HG03469 (cell line): ENCODE measurements around the gene HBG1.
"Not testable (repeated sequence)": the region's sequence is repeated elsewhere in the genome, so short reads cannot be mapped to it uniquely, and the experiment has no call there.

Source experiments
- ATAC-seq: cut with Tn5 transposase; IDR thresholded peaks from one replicate; pipeline ENCODE4 v1.9.1; 2021; ENCODE audit warnings: mild to moderate bottlenecking, moderate library complexity, moderate number of reproducible peaks; ENCODE audit not compliant: unreplicated experiment

HBG1 gene

DNA sequence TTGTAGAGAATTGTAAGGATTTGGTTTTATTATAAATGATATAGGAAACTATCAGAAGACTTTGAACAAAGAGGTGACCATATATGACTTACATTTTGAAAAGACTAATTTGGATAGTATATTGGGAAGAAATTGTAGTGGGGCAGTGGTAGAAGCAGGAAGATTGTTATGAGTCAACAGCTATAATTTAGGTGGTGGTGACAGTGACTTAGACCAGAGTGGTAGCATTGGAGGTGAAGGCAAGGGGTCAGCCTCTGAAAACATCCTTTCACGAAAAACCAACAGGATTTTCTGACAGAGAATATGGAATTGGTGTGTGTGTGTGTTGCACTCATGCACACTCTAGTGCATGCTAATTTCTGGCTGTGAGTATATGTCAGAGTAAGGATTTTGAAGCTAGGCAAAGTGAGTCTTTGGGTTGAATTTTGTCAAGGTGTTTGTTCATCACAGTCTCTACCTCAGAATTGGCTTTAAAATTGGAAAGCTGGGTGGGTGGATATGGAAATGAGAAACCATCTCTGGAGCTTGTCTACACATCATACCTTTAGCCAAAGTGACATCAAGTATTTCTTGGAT is 28.2 kb upstream of the HBG1 start:
- ATAC-seq: no peak

DNA sequence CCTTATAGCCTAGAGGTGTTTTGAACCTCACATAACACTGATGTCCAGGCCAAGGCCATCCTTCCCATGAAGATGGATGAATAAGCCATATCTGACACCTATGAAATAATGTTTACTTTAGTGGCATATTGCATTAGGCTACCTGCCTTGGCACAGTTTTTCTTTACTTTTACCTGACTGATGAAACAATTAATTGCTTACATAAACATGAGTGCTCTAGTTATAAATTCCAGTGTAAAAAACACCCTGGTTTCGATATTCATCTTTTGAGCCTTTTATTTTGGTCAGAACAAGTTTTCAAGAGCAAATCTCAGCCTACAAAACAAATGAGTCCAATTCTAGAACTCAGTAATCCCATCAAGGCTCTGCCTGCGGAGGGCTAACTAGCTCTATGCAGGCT is 27.0 kb upstream of the HBG1 start:
- ATAC-seq: no peak

DNA sequence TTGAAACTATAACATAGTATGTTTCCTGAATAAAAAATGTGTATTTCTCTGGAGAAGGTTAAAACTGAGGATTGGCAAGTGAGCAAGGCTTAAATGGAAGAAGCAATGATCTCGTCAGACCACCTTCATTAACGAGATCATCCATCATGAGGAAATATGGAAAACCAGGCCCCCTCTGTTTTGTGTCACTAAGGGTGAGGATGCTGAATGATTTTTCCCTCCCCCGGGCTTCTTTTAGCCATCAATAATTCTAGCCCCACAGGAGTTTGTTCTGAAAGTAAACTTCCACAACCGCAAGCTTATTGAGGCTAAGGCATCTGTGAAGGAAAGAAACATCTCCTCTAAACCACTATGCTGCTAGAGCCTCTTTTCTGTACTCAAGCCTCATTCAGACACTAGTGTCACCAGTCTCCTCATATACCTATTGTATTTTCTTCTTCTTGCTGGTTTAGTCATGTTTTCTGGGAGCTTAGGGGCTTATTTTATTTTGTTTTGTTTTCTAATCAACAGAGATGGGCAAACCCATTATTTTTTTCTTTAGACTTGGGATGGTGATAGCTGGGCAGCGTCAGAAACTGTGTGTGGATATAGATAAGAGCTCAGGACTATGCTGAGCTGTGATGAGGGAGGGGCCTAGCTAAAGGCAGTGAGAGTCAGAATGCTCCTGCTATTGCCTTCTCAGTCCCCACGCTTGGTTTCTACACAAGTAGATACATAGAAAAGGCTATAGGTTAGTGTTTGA is 25.9 kb upstream of the HBG1 start:
- no peak for ATAC-seq

DNA sequence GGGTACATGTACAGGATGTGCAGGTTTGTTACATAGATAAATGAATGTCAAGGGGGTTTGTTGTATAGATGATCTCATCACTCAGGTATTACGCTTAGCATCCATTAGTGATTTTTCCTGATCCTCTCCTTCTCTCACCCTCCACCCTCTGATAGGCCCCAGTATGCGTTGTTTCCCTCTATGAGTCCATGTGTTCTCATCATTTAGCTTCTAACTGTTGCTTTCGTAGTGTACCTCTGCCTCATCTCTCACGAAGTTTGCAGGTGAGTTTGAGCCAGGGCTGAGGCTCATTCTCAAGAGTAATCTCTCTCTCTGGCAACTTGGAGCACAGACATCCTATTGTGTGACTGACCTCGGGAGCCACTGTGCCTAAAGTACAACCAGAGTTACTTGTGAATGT is 24.7 kb upstream of the HBG1 start:
- ATAC-seq: no peak

DNA sequence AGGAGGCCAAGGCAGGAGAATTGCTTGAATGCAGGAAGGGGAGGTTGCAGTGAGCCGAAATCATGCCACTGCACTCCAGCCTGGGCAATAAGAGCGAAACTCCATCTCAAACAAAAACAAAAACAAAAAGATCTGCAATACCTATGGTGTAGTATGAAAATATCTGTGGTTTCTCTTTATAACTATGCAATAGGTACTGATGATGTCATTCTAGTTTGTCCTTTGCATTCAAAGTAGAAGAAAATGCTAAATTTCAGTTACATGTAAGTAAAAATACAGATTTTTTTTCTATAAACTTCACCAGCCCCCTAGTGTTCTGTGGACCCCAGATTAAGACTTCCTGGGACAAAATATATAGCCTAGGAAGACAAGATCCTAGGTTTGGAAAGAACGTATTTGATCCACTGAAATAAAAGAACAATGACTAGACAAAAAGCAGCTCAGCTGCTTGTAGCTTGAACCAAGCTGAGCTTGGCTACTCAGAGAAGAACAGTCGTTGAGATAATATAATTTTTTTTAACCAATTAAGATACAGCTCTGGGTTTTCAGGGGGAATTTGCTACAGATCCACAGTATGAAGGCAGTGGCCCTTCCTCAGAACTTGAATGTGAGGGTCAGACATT is 22.8 kb upstream of the HBG1 start:
- ATAC-seq: no peak

DNA sequence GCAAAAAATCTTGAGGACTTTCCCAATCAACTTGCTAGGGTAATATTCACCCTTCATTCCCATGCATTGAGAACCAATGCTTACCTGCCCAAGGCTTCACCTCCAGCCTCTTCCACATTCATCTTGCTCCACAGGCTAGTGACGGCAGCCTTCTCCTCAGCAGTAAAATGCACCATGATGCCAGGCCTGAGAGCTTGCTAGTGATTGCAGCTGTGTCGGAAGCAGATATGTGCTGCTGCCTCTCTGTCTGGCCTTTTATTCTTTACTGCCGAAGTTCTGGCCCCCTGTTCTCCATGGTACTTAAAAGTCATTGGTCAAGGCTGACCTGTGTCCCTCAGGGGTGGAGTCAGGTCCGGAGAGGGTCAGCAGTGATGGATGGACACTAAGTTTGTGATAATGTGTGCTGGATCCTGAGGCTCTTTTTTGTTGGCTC is 20.1 kb upstream of the HBG1 start, which contains the start of gene HBE1:
Gene HBE1 (minus strand): TSS at position 231 of the 433 bp plus-strand sequence. CDS start 55 bp downstream, at position 176.
- ATAC-seq: no peak

DNA sequence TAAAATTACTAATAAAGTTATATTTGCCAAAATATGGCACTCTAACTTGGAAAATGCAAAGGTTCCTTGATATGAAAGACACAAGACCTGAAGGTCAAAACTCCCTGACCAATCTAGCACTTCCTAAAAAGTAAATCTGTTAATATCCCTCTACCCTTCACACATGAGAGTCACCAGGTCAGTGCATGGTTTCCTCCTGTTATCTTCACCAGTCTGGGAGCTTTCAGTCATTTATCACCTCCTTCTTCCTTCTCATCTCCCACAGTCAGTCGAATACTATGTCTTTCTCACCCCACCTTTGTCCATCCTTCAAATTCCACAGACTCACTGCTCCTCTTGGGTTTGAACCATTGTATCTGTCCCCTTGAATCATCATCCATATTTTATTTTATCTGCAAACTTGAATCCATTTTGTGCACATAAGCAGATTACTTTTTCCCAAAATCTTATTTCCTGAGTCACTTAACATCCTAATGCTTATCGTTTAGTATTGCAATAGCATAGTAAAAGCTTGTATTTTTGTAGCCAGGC is 17.4 kb upstream of the HBG1 start:
- no peak for ATAC-seq

DNA sequence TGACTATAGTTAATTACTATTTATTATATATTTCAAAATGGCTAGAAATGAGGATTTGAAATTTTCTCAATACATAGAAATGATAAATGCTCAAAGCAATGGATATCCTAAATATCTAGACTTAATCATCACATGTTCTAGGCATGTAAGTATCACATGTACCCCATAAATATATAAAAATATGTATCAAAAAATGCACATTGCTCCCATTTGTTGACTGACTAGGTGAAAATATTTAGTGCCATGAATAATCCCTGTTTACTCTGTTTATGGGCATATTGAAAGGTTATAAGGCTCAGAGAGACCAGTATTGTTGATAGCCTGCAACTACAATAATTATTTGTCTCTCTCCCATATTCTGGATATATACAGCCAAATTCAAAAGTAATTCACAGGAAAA is 17.0 kb upstream of the HBG1 start:
- no peak for ATAC-seq

DNA sequence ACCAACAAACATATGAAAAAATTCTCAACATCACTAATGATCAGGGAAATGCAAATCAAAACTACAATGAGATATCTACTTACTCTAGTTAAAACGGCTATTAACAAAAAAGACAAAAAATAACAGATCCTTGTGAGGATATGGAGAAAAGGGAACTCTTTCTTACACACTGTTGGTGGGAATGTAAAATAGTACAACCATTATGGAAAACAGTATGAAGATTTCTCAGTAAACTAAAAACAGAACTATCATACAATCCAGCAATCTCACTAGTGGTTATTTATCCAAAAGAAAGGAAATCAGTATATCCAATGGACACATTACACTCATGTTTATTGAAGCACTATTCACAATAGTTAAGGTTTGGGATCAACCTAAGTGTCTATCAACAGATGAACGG is 16.2 kb upstream of the HBG1 start:
- no peak for ATAC-seq

DNA sequence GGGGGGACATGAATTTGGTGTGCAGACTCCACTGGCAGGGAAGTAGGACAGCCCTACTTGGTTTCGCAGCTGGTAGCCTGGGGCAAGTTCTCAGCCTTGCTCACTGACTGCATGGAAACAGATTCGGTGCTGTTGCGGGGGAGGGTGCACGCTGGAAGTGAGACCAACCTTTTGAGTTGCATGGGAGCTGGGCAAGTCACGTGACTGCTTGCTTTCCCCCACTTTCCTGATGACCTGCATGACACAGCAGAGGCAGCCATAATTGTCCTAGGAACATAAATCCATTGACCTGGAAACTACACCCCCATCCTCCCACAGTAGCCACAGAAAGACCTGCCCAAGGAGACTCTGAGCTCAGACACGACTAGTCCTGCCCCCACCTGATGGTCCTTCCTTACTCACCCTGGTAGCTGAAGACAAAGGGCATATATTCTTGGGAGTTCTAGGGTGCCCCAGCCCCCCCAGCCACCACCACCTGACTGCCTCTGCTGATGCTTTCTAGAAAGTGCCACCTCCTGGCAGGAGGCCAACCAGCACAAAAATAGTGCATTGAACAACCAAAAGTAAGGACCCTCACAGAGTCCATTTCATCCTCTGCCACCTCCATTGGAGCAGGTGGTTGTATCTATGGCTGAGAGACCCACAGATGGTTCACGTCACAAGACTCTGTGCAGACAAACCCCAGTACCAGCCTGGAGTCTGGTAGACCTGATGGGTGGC is 9.0 kb upstream of the HBG1 start:
- no peak for ATAC-seq

DNA sequence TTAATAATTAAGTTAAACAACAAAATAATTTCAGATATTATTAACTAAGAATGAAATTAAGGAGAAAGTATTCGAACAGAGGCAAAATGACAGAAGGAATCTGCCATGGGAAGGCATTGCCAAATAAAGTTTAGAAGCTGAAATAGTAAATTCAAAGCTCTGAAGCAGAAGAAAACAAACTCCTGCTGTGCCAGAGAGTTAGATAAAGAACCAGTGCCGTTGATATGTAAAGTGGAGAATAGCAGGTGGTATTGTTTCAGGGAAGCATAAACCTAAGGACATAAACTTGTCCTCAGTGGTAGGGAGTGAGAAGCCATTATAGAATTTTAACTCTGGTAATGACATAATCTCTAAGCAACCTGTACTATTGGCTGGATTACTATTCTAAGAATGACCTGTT is 7.6 kb upstream of the HBG1 start:
- no peak for ATAC-seq

DNA sequence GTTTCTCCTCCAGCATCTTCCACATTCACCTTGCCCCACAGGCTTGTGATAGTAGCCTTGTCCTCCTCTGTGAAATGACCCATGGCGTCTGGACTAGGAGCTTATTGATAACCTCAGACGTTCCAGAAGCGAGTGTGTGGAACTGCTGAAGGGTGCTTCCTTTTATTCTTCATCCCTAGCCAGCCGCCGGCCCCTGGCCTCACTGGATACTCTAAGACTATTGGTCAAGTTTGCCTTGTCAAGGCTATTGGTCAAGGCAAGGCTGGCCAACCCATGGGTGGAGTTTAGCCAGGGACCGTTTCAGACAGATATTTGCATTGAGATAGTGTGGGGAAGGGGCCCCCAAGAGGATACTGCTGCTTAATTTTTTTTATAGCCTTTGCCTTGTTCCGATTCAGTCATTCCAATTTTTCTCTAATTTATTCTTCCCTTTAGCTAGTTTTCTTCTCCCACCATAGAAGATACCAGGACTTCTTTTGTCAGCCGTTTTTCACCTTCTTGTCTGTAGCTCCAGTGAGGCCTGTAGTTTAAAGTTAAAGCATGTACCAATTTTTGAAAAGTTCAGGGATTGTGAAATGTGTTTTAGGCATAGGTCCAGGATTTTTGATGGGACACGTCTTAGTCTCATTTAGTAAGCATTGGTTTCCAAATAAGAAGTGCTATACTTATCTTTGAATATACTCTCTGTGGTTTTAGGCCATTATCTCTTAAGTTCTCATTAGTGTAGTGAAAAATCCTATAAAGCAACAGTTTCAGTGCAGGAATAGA is 5.2 kb upstream of the HBG1 start, which contains the start of gene HBG2:
Gene HBG2 (minus strand): TSS at position 136 of the 768 bp plus-strand sequence. CDS start 53 bp downstream, at position 83.
- ATAC-seq: not testable (repeated sequence)

DNA sequence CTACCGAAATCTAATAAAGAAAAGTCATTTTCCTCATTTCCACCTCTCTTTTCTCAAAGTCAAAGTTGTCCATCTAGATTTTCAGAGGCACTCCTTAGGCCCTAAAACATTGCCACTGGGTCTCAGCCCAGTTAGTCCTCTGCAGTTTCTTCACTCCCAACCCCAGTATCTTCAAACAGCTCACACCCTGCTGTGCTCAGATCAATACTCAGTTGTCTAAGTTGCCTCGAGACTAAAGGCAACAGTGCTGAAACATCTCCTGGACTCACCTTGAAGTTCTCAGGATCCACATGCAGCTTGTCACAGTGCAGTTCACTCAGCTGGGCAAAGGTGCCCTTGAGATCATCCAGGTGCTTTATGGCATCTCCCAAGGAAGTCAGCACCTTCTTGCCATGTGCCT is 4.4 kb upstream of the HBG1 start:
- not testable (repeated sequence) for ATAC-seq

DNA sequence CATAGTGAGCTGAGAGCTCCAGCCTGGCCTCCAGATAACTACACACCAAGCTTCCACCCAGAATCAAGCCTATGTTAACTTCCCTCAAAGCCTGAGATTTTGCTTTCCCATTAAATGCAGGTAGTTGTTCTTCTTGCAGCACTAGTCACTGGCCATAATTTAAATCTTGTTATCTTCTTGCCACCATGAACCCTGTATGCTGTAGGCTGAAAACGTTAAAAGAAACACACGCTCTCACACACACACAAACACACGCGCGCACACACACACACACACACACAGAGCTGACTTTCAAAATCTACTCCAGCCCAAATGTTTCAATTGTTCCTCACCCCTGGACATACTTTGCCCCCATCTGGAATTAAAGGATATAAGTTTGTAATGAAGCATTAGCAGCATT is 3.8 kb upstream of the HBG1 start:
- not testable (repeated sequence) for ATAC-seq

DNA sequence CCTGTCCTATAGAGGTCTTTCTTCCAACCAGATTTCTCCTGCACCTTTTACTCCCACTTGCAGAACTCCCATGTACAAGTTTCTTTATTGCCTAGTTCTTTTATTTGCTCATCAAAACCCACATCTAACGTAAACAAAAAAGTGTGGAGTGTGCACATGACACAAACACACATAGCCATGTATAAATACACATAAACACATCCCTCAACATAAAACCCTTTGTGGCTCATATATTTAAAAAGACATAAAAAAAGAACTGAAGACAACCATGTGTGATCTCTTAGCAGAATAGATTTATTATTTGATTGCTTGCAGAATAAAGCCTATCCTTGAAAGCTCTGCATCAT is 3.2 kb upstream of the HBG1 start:
- no peak for ATAC-seq

DNA sequence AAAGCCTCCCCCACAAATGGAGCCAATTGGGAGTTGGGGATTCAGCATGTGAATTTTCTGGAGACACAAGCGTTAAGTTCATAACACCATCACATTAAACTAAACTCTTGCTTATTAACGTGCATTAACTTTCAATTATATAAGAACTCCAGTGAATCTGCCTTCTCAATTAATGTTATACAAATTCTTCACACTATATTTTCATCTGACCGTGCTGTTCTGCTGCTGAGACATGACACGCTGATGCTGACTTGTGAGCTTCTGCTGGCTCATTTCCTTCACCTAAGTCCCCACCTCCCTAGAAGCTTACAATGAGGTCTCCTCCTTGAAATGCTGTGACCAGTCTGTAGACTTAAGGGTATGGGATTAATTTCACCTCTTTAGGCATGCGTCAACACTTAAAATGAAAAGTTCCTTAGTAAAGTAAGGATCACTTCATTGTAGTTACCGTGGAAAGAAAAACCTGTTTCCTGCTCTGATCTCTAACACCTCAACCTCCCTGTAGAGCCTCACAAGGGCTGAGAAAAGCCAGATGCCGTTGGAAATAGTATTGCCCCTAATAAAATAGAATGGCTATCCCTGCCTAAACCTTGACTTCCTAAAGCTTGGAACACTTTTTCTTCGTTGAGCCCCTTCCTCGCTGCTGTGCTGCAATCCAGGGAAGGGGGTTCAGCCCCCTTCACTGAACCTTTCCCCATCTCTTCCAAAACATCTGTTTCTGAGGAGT is 2.7 kb upstream of the HBG1 start:
- ATAC-seq: no peak

DNA sequence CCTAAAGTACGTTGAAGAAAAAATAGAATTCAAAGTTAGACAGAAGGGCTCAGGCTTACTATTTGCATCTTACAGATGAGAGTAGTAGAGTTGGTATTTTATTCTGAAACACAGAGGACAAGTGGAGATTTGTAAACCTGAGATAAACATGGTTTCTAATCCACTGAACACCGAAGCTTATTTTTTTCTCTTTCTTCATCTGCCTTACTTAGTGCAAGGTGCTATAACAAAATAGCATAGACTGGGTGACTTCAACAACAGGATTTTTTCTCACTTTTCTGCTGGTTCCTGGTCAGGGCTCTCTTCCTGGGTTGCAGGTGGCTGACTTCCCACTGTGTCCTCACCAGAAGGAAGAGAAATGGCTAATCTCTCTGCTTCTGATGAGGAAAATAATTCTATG is 2.1 kb upstream of the HBG1 start:
- no peak for ATAC-seq

DNA sequence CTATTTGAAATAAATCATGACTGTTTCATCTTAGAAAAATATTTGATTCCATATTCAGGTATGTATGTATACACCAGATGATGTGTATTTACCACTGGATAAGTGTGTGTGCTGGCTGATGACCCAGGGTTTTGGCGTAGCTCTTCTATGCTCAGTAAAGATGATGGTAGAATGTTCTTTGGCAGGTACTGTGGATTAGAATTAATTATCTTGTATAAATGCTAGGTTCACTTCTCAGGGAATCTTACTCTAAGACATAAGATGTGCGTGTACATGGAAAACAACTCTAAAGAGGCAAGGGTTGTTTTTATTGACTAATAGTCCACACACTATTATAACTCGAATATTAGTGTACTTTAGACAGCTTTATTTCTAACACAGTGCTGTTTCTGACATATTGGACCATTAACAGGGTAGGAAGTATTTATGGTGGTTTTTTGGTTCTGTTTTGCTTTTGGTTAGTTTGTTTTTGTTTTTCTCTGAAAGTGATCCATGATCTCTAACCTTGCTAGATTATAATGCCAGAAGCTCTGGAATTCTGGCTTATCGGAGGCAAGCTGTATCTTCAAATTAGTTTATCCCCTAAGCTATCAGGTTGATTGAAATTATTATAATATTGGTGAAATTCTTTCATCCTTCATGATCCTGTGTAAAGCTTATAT is 1.0 kb upstream of the HBG1 start:
- ATAC-seq: no peak

DNA sequence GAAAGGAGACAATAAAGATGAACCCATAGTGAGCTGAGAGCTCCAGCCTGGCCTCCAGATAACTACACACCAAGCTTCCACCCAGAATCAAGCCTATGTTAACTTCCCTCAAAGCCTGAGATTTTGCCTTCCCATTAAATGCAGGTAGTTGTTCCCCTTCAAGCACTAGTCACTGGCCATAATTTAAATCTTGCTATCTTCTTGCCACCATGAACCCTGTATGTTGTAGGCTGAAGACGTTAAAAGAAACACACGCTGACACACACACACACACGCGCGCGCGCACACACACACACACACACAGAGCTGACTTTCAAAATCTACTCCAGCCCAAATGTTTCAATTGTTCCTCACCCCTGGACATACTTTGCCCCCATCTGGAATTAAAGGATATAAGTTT is 1.2 kb downstream of the HBG1 start:
- not testable (repeated sequence) for ATAC-seq
